Erythroblast (primary cell): Measurements from ENCODE around the gene SPATA9.

Experiments used
- GATA1 ChIP-seq: IDR thresholded peaks from 2 replicates; pipeline ENCODE4 v1.6.1; 2011; ENCODE audit warnings: low read depth, mild to moderate bottlenecking, control low read depth, low read length, moderate library complexity
- POLR2A ChIP-seq: IDR thresholded peaks from 2 replicates; pipeline ENCODE4 v1.6.1; 2011; ENCODE audit warnings: mild to moderate bottlenecking, low read length

GRCh38 chr5:95725071-95725820 is 42.5 kb upstream of the SPATA9 start:
- TF ChIP-seq POLR2A (no peak), GATA1 (no peak)
